Posterior cingulate gyrus (tissue), 11 donors: ENCODE data around the gene OSTN.
"Not testable (repeated sequence)": the region's sequence is repeated elsewhere in the genome, so short reads cannot be mapped to it uniquely, and the experiment has no call there.

Source experiments
- DNase-seq, 10 donors: peaks; one replicate each; pipeline versions ENCODE4 v3.0.0 to v3.0.0-alpha.2; 2020 to 2021; ENCODE audit warnings: mixed read lengths in 3 of 10
- intact Hi-C: fragments of 100-400 bp; cut with DNase I; formaldehyde crosslinking; loops from one replicate; pipeline ENCODE4 v1.15.1; 2023

OSTN gene

GRCh38 chr3:191227541-191227940 lies 28.5 kb downstream of the OSTN start:
- DNase-seq: no peak
- intact Hi-C loops: no loop called here

GRCh38 chr3:191234216-191234615 lies 35.2 kb downstream of the OSTN start:
- intact Hi-C loops: no loop called here
- DNase-seq: no peak

GRCh38 chr3:191235331-191236314 lies 36.6 kb downstream of the OSTN start:
- no peak for DNase-seq
- intact Hi-C loops: no loop called here

DNA sequence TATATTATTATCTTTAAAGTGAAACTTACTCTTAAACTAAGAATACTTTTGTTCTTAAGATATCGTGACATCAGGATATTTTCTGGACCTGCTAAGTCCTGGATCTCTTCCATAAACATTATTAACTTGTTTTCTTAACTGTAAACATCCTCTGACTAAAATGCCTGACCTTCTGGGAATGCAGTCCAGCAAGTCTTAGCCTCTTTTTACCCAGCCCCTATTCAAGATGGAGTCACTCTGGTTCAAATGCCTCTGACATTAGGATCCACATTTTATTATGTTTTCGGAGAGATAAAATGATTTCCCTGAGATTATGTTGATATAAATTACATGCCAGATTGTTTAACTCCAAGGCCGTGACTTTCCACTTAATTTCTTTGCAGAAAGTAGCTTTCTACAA lies 37.6 kb downstream of the OSTN start:
- no peak for DNase-seq
- intact Hi-C loops: no loop called here

DNA sequence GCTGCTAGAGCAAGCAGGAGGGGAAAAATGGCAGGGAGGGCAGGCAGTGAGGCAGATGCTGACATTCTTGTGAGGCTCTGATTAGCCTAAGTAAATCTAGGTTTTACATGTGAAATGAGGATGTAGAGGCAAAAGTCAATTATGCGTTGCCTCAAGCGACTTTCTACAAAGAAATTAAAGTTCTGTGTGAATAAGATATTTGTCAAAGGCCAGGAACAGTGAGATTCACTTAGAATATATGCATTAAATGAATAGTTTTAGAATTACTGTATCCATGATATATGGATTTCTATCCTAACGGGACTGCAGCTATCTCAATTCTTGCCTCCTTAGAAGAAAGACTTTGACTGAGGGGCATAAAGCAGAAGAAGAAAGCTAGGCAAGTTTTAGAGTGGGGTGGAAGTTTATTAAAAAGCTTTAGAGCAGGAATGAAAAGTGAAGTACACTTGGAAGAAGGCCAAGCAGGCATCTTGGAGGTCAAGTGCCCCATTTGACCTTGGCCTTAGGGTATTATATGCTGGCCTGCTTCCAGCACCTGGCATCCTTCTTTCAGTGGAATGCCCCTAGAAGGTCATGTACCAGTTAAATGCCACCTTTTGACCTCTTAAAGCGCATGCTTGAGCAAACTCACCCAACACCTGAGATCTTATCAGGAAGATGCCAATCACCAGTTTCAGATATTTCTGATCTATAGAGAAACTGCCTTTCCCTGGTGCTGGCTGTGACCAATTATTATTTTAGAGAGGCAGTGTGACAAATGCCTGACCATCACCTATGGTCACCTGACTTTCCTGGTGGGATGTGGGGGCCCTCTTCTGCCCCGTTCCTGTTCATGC lies 38.2 kb downstream of the OSTN start:
- intact Hi-C loops: no loop called here
- no peak for DNase-seq

- intact Hi-C loops: no loop called here
- no peak for DNase-seq
Measured at GRCh38 chr3:191238321-191238817, 39.3 kb downstream of the OSTN start.

DNA sequence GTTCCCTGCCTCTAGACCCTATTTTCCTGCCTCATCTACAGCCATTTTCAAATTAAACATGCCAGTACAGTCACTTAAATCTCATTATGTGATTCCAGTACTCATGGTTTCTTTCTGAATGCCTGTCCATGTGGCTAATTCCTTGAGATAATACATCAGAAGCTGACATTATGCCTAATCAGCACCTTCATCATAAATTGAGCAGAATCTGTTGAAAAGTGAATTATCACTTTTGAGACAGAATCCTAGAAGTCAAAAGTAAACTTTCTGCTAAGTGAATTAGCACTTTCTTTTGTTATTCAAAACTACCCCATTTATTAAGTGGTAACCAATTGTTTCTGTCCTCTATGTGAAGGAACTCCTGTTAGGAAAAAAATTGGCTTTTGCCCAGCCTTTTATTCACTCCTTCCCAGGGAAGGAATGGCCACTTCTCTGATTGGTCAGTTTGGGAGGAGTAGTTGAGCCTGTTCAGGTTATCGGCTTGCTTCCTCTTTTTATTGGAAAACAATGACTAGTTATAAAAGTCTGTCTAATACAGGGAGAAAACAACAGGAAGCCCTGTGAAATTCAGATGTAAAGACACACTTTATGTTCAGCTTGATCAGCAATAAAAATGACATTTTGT lies 40.5 kb downstream of the OSTN start:
- no peak for DNase-seq
- intact Hi-C loops: loop anchor here (10.0 kb wide), 1 partner anchor 145 kb away; no protein-coding TSS in a partner anchor

GRCh38 chr3:191240486-191240885 lies 41.4 kb downstream of the OSTN start:
- no peak for DNase-seq
- intact Hi-C loops: loop anchor here (10.0 kb wide), 1 partner anchor 144 kb away; no protein-coding TSS in a partner anchor

GRCh38 chr3:191244242-191244867 lies 45.3 kb downstream of the OSTN start:
- intact Hi-C loops: loop anchor here (10.0 kb wide), 1 partner anchor 140 kb away; no protein-coding TSS in a partner anchor
- DNase-seq: no peak

- intact Hi-C loops: loop anchor here (10.0 kb wide), 1 partner anchor 139 kb away; no protein-coding TSS in a partner anchor
- DNase-seq: not testable (repeated sequence)
Measured at GRCh38 chr3:191246034-191246433, 47.0 kb downstream of the OSTN start.

DNA sequence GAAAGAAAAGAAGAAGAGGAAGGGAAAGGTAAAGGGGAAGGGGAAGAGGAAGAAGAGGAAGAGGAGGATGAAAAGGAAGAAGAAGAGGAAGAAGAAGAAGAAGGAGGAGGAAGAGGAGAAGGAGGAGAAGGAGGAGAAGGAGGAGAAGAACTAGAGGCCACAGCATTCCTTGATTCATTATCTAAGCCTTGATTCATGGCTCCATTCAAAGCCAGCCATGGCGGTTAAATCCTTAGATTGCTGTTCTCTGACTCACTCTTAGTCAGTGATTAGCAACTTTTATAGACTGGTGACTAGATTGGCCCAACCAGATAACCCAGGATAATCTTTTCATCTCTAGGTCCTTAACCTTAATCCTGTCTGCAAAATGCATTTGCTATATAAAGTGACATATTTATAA lies 47.6 kb downstream of the OSTN start:
- intact Hi-C loops: loop anchor here (10.0 kb wide), 1 partner anchor 138 kb away; no protein-coding TSS in a partner anchor
- no peak for DNase-seq

DNA sequence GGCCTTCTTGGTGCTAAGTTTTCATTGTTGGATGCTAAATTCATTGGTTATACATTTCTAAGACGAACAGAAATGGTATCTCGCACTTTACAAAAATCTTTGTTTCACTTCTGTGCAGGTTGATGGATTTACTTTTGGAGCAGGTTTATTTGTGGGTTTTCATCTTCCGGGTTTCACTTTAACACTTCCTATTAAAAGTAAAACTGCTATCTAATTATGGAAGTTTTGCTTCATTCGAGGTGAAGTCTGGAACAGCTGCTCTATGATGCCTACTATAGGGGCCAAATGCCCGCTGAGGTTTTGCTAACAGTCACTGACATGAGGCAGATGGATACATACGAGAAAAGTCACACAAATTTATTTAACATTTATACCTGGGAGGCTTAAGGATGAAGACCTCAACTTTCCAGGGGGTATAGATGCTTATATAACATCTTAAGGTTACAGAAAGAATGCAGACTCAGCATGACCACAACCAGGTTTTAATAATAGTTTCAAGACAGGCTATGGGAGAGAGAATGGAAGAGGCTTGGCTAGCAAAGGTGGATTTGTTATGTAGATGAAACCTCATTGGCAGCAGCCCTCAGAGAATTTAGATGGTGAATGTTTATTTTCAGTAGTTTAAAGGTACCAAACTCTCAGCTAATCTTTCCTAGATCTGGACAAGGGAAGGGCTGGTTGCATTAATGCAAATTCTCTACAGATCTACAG lies 54.2 kb downstream of the OSTN start:
- DNase-seq: no peak
- intact Hi-C loops: no loop called here

DNA sequence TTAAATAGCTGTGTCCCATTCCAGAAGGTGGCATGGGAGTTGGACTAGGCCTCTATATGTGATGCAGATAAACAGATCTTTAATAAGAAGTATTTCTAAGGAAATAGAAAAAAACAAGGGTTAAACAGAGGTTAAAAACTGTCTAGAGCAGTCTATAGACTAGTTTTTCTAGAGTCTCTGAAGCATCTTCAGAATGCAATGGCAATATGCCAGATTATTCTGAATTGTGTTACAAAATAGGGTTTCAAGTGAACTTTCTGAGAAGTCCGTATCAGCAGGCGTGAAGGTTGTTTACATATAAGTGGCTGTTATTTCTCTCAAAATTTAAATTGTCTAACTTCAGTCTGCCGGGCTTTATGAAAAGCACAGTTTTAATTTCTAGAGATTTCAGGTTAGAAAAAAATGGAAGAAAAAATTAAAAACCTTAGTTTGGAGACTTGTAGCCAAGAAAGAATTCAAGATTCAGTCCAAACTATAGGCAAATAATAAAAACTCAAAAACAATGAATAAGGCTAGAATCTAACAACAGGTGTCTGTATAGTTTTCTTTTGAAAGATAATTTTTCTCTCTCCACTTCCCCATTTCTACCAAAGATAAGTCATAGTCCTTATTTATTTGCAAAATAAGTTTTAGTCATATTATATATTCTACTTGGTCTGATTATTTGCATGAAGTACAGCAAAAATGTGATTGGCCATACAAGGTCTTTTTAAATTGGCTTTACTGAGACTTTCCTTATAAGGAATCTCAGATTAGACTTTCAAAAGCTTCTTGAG lies 55.2 kb downstream of the OSTN start:
- intact Hi-C loops: no loop called here
- DNase-seq: no peak

DNA sequence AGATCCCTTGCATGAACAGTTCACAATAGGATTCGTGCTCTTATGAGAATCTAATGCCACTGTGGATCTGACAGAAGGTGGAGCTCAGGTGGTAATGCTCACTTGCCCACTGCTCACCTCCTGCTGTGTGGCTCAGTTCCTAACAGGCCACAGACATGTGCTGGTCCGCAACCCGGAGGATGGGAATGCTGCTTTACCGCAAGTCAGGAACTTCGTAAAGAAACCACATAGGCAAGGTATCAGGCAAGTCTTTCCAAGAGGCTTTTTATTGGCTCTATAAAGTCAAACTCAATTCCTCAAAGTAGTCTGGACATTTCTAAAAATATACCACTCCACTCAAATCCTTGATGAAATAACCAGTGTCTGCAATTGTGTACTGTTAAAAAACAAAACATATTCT lies 56.1 kb downstream of the OSTN start:
- intact Hi-C loops: no loop called here

GRCh38 chr3:191256405-191256804 lies 57.4 kb downstream of the OSTN start:
- intact Hi-C loops: no loop called here
- DNase-seq: no peak

More for the DNA sequence above, 56.1 kb downstream of the OSTN start:
- no peak for DNase-seq

DNA sequence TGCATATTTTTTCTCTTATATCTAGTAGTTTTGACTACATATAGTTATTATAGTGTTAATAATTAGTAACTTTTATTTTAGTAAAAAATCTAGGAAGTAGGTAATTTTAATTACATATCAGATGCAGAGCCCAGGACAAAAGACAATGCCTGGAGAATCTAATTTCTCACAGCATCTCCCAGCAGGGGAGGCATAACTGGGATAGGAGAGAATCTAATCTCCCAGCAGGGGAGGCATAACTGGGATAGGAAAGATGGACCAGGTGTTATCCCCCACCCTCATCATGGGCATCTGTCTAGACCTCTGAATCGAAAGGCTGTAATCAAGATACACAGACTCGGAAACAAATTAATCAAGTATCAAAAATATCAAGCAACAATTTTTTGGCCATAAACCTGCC lies 58.2 kb downstream of the OSTN start:
- intact Hi-C loops: no loop called here
- no peak for DNase-seq

- no peak for DNase-seq
- intact Hi-C loops: no loop called here
Measured at GRCh38 chr3:191259486-191259885, 60.4 kb downstream of the OSTN start.
